NCI-H524 treated with DMSO at 0.1 percent for 48 hours (cell line): ENCODE measurements around the gene CALR3.
"Not testable (repeated sequence)": the region's sequence is repeated elsewhere in the genome, so short reads cannot be mapped to it uniquely, and the experiment has no call there.

Experiments used
- DNase-seq: peaks from one replicate; lab custom pipeline; 2025; lab: John Stamatoyannopoulos, UW

The CALR3 gene, protein sequence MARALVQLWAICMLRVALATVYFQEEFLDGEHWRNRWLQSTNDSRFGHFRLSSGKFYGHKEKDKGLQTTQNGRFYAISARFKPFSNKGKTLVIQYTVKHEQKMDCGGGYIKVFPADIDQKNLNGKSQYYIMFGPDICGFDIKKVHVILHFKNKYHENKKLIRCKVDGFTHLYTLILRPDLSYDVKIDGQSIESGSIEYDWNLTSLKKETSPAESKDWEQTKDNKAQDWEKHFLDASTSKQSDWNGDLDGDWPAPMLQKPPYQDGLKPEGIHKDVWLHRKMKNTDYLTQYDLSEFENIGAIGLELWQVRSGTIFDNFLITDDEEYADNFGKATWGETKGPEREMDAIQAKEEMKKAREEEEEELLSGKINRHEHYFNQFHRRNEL

DNA sequence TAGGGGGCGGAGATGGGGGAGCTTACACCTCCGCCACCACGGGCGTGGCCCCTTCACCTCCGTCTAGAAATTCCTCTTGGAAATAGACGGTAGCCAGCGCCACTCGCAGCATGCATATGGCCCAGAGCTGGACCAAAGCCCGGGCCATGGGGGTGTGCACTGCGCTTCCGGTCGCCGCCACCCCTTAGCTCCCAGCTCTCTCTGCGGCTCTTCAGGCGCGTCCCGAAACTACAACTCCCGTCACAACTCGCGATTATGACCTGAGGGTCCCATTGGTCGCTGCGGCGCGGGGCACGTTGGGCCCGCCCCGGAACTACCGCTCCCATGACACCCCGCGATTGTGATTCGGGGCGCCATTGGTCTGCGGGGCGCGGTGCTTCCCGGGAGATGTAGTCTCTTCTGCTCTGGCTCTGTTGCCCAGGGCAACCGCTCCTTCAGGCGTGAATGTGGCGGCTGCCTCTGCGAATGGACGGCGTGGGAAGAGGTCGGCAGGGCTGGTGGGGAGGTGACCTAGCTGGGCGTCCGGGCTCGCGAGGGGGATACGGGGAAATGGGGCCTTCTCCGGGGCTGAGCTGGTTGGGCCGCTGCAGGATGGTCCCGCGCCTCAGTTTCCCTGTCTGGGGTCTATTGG is at the start of gene CALR3, which contains the start of gene C19orf44:
CALR3 (minus strand) TSS at position 186 of the 631 bp plus-strand sequence; CDS start at position 148, 38 bp downstream.
C19orf44 (plus strand) TSS at position 413 of the 631 bp plus-strand sequence. CDS start 4,399 bp downstream, outside the sequence.
- peak; percentile 97 for DNase-seq

DNA sequence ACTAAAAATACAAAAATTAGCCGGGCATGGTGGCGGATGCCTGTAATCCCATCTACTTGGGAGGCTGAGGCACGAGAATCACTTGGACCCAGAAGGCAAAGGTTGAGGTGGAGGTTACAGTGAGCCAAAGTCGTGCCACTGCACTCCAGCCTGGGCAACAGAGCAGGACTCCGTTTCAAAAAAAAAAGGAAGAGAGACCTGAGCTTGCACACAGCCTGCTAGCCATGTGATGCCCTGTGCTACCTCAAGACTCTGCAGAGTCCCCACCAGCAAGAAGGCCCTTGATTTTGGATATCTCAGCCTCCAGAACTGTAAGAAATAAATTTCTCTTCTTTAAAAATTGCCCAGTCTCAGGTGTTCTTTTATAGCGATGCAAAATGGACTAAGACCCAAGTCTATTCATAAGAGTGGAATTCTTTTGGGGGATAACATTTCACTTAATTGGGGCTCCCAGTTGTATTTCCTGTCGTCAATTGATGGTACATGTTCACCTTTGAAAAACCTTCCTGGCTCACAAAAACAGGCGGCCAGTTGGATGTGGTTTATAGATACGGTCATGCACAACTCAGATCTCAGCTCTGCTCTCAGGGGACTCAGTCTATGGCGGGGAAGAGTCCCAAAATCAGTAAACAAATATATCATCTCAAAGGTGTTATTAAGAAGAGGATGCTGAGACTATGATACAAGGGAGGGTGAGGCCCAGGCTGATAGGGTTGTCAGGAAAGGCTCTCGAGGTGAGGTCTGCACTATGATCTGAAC is 48.7 kb upstream of the CALR3 start:
- DNase-seq, result no peak

DNA sequence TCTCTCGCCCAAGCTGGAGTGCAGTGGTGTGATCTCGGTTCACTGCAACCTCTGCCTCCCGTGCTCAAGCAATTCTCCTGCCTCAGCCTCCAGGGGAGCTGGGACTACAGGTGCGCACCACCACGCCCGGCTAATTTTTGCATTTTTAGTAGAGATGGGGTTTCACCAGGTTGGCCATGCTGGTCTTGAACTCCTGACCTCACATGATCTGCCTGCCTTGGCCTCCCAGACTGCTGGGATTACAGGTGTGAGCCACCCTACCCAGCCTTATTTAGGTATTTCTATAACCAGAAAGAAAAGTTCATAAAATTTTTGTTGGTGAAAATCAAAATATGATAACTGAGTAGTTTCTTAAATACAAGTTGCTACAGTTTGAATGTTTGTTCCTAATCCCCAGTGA is 47.8 kb upstream of the CALR3 start:
- DNase-seq, result not testable (repeated sequence)

DNA sequence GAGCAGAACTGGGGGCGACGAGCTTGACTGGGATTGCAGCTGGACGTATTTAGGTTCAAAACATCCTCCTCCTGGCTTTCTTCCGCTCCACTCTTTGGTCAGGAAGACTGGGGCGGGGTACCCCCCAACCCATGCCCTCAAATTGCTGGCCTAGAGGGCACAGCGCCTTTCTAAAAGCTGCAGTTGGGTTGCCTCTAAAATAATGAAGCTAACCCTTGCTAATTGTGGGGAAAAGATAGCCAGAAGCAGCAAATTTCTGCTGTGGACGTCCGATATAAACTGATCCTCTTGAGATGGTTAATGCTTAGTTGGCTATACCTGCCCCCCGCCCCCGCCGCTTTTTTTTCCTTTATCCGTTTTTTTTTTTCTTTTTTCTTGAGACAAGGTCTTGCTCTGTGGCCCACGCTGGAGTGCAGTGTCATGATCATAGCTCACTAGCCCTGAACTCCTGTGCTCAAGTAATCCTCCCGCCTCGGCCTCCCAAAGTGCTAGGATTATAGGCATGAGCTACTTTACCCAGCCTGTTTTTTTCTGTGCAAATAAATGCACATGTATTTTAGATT is 47.0 kb upstream of the CALR3 start:
- no peak for DNase-seq

DNA sequence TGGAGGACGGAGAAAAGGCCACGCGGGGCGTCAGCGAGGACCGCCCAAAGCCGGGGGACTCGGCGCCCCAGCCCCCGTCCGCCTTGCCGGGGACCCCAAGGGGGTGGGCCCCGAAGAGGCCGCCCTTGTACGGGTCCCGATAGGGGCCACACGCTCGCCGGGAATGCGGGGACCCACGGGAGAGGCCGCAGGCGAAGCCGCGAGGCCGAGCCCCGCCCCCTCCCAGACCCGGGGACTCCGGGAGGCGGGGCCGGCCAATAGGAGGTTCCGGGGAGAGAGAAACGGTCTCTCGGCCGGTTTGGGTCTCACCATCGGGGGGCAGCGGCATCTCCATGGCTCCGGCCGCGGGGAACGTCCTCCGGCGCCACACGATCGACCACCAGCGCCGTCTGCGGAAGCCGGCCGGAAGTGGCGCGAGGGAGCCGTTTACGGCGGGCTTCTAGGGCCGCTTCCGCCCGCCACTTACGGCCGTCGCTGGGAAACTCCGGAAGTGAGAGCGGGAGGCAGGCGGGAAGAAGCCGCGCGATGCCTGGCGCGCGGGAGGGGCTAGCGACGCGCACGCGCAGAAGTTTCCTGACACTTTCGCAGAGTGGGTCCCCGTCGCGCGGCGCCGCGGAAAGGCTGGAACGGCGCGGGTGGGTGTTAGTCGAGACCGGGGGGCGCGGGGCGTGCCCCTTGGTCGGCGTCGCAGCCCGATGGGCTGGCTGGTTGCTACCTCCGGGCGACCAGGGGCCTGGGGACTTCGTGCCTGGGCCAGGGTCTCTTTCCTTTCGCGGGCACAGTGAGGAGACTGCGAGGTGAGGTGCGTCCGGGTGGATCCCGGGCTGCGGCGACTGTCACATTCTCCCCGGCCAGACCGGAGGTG is 46.3 kb upstream of the CALR3 start, which contains the start of gene CHERP:
CHERP (minus strand) TSS at position 393 of the 865 bp plus-strand sequence; CDS start at position 334, 59 bp downstream.
- peak; percentile 64 for DNase-seq

DNA sequence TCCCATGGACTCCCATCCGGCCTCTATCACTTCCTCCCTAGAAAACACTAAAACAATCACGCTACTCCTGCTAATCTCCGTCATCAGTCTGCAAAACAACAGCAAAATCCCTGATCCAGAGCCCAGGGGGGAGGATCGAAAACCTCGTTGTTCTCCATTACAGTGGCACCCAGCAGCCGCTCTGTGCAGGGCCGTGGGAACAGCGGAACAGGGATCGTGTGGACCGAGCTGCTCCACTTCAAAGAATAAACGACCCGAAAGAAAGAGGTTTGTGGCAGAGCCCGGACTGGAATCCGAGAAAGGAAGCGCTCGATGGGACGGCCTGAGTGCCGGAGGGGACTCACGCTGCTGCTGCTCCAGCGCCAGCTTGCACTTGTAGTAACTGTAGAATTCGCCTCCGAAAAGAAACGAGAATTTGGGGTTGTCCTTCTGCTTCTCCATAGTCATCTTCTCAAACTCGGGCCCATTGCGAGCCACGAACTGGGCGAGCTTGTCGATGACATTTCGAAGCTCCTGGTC is 45.6 kb upstream of the CALR3 start:
- DNase-seq, result no peak

DNA sequence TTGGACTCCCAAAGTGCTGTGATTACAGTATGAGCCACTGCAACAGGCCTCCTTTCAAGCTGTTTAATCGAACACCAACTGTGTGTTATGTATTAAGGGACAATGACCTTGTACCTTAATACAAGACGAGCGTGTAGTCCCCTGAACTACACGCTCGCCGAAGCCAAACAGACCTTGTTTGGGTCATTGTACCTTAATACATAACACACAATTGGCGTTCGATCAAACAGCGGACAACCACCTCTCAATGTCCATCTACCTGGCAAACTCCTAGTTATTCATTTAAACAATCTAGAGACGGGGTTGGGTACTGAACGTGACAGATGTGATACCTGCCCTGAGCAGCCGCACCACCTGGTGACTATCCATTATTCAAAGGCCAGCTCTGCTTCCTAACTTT is 45.0 kb upstream of the CALR3 start:
- no peak for DNase-seq

DNA sequence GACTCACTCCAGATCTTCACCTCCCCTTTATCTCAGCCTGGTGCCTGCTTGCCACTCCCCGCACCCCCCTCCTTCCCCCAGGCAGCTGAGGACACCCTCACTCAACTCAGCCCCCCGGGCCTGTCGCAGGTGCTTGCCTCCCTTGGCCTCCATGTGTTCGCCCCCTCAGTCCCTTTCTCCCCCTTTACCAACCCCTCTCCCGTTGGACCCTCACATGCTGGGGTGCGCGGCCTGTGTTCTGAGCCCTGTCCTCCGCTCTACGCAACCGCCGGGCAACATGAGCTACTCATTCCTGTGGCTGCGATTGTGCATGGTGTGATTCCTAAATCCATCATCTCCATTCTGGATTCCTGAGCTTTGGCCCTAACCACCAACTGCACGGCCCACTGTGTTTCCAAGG is 41.1 kb upstream of the CALR3 start:
- no peak for DNase-seq

DNA sequence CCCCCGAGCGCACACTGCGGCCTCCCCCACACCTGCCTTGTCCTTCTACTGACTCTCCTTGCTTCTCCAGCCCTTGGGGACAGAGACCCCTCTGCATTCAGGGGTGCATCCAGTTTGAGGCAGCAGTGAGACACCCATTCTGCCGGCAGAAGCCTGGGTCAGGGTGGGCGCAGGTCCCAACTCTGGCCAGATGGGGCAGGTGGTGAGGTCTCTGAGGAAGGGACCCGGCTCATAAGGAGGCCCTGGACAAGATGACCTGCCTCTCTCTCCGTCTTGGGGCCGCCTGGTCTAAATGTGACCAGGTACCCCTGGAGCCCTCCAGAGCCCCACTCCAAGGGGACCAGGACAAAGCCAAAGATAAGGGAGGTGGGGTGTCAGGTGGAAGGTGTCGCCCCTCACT is 40.2 kb upstream of the CALR3 start:
- DNase-seq, result no peak

DNA sequence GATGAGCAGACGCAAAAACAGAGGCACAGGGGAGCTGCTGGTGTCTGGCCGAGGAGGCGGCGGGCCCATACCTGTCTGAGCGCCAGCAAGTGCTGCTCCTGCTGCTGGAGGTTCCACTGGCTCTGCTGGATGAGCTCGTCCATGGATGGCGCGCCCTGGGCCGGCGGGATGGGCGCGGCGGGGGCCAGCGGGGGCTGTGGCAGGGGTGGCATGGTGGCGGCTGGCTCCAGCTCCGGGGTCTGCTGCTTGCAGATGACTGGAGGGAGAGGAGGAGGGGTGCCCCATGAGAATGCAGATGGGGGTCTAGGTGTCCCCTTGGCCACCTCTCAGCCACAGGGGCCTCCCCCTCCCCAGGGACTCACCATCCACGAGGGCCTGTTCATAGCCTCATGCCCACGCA is 39.4 kb upstream of the CALR3 start:
- DNase-seq, result no peak

DNA sequence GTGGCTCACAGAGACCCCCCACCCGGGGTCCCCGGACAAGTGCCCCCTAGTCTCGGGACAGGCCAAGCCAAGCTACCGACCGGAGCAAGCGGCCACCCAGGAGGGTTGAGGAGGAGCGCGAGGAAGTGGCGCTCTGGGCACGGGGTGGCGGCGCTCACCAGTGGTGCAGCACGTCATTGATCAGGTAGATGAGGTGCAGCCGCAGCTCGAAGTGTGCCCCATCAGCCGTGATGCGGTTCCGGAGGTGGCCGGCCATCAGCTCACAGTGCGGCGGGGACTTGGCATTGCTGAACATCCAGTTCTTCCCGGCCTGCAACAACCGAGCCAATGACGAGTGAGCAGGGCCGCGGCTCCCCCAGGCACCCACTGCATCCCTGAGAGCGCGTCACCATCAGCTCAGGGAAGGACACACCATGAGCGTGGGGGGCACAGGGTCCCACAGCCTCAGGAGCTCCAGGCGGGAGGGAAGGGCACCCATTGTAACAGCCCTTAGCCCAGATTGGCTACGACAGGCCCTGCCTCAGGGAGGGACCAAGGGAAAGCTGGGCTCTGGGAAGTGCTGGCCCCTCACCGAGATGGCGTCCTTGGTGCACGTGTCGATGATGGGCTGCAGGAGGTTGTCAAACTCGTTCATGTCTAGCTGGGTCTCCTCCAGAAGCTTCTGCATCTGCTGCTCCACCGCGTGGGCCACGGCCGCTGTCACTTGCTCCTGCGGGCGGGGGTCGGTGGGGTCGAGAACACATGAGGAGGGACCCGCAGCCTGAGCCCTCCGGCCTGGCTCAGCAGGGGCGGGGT is 36.7 kb upstream of the CALR3 start:
- DNase-seq, result no peak

DNA sequence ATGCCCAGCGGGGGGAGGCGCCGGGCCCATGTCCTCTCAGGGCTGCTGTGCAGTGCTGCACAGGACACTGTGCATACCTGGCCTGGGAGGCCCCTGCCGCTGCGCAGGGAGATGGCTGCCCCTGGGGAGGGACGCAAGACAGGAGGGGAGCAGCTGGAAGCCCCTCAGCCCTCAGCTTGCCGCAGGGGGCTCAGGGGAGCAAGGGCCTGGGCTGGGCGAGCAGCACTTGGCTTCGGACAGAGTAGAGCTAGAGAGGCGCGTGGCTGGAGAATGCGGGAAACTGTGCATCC is 35.4 kb upstream of the CALR3 start:
- no peak for DNase-seq

DNA sequence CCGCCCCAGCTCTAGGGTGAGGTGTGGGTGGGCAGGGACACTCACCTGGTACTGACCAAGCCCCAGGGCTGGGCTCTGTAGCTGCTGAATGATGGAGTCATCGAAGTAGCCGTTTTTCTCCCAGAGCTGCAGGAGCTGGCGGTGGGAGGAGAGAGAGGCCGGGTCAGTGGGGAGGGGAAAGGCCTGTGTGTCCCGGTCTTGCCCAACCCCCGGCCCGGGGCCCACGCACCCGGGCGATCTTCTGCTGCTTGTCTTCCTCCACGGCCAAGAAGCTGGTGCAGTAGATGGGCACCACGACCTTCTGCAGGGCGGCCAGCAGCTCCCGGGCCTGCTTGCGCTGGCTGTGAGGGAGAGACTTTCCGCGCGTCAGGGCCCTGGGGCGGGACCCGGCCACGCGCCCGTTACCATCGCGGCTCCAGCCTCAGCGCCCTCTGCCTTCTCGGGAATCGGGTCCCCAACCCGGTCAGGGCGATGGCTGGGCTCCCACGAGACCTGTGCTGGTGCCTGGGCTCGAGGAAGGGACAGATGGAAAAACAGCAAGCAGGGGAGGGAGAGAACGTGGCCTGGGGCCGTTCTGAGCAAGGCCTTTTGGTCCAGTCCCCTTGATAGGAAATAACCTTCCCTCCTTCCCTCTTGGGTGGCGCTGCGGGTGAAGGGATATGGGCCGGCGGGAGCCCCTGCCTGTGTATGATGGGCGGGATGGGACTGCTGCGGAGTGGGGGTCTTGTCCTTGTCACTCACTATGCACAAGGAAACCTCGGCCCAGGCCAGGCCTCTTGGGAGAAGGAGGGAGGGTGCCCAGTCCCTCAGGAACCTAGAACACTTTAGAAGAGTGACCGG is 34.8 kb upstream of the CALR3 start:
- DNase-seq, result no peak

DNA sequence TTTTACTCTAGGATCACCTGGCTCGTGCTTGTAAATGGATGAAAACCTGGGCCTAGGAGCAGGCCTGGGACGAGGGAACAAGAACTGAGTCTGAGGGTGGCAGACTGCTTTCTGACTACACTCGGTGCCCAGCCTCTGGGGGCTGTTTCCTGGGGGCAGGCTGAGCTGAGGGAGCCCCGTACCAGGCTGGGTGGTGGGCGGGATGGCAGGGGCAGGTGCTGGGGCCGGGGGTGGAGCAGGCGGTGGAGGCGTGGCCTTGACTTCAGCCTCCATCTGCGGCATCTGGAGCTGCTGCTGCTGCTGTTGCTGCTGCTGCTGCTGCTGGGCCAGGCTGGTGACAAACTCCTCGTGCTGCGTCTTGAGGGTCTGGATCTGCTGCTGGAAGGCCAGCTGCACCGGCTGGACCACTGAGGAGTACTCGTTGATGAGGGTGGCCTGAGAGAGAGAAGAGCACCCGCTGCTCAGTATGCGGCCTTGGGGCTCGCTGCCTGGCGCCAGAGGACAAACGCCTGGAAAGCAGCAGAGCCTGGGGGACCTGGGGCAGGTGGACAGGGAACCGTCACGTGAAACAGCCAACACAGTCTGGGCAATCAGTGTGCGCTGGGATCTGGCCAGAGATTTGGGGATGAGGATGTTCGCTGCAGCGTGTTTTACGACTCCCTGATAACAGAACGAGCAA is 33.6 kb upstream of the CALR3 start:
- no peak for DNase-seq

DNA sequence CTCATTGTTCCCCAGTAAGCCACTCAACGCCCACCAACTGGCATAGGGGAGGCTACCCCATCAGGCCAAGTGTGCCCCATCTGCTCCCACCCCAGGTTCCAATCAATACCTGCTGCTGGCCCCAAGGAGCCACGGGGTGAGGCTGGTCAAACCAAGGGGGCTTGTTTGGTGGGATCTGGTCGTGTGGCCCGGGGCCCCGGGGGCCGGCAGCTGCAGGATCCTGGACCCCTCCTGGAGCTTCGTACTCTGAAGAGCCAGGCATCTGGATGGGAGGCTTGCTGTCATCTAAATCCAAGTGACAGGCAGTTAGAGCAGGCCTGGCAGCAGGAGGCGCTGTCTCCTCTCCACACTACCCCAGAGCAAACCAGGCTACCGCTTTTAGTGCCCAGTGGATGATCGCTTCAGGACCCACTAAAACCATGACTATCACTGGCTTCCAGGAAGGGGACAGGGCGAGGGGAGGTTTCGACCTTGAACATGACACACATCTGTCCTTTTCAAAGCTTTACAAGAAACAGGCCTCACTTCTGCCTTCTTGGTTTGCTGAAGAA is 32.1 kb upstream of the CALR3 start:
- DNase-seq, result no peak

DNA sequence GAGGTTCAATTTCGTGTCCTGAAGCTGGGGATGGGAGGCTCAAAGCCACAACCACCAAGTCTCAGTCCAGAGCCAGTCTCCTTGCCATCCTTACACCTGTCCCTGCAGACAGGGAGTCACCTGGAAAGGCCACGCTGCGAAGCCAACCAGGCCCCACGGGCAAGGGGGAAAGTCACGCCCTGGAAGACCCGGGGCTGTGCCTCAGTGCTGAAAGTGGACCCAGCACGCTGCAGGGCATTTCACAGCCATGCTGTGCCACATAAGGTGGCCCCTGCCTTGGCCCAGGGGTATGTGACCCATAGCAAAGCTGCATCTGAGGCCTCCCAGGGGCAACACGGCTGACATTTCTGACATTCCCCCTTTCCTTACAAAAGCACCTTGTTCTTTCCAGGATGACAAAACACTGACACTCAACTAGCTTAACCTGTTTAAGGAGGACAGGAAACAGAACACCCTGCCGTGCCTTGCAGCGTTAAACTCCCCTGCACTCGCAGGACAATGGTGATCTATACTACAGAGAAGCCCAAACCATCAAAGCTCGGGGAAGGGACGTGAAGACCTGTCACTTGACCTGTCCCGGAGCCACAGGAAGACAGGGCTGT is 31.5 kb upstream of the CALR3 start:
- DNase-seq, result no peak

DNA sequence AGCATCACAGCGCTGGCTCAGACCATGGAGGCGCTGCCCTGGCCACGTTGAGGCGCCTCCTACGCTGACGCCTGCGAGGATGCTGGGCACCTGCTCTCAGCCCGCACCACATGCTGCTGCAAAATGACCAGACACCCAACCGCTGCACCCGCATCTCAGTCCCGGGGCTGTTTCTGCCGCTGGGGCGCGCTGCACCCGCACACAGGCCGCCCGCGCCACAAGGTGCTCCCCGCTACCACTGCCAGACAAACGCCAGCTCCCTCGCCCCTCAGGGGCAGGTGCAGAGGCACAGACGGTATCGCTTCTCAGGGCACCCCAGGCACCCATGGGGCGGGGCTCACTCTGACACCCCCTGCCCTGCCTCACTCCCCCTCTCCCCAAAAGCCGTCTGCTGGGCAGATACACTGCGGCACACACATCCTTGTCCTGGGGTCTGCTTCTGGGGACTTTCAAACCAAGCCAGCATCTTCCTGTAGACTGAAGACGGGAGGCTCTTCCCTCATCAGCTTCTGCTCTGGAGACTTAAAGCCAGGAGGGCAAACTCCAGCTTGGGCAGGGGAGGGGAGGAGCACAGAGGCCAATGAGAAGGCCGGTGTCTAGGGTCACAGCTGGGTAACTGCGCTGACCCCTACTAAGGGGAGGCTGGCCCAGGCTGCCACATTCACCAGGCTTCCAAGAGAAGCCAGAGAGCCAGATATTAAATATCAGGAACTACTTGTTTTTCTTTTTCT is 29.9 kb upstream of the CALR3 start:
- DNase-seq, result no peak
